GM23338 (cell line): ENCODE data around the gene EPHA3. TPM values are rescaled to one million over a fixed set of nuclear protein-coding genes. Genes with fewer than 3 reads are reported as not detected.
A peak's percentile ranks its signal among the peaks of the same experiment; 100 is the strongest.

Experiments used
- ATAC-seq: fragments of 200-7000 bp; cut with Tn5 transposase; 3 replicates; pipeline ENCODE4 v1.9.1; 2020
- DNase-seq: peaks from one replicate; pipeline ENCODE4 v3.0.0-alpha.2; 2015; ENCODE audit warnings: low spot score
- H2AFZ ChIP-seq: fragments of 200-600 bp; sonication (generic); 2 replicates; pipeline ENCODE4 v1.8.0; 2016; ENCODE audit warnings: antibody characterized with exemption, mild to moderate bottlenecking, moderate library complexity
- H3F3A ChIP-seq: fragments of 200-600 bp; sonication (generic); replicated peaks from 2 replicates; pipeline ENCODE4 v1.8.0; 2017; ENCODE audit warnings: antibody characterized with exemption, mixed run types, low read depth
- H3K27ac ChIP-seq: fragments of 200-600 bp; sonication (generic); 2 replicates; pipeline ENCODE4 v1.6.1; 2016; ENCODE audit warnings: low read depth
- H3K27me3 ChIP-seq: fragments of 200-600 bp; sonication (generic); 2 replicates; pipeline ENCODE4 v1.8.0; 2016; ENCODE audit warnings: mild to moderate bottlenecking, mixed run types, moderate library complexity; ENCODE audit not compliant: insufficient read depth
- H3K36me3 ChIP-seq: fragments of 200-600 bp; sonication (generic); 2 replicates; pipeline ENCODE4 v1.8.0; 2016; ENCODE audit warnings: mild to moderate bottlenecking; ENCODE audit not compliant: insufficient read depth
- H3K4me1 ChIP-seq: fragments of 200-600 bp; sonication (generic); 2 replicates; pipeline ENCODE4 v1.8.0; 2016; ENCODE audit warnings: mild to moderate bottlenecking, moderate library complexity; ENCODE audit not compliant: insufficient read depth
- H3K4me2 ChIP-seq: fragments of 200-600 bp; sonication (generic); 2 replicates; pipeline ENCODE4 v1.7.1; 2017; ENCODE audit warnings: mixed run types
- H3K4me3 ChIP-seq: fragments of 200-600 bp; sonication (generic); 2 replicates; pipeline ENCODE4 v1.6.1; 2016; ENCODE audit warnings: mixed run types
- H3K79me2 ChIP-seq: fragments of 200-600 bp; sonication (generic); replicated peaks from 2 replicates; pipeline ENCODE4 v1.8.0; 2017; ENCODE audit warnings: mild to moderate bottlenecking; ENCODE audit not compliant: insufficient read depth
- H3K9me2 ChIP-seq: fragments of 200-600 bp; sonication (generic); 2 replicates; pipeline ENCODE4 v1.8.0; 2017; ENCODE audit not compliant: insufficient read depth
- H4K20me1 ChIP-seq: fragments of 200-600 bp; sonication (generic); replicated peaks from 2 replicates; pipeline ENCODE4 v1.8.0; 2017; ENCODE audit warnings: mild to moderate bottlenecking; ENCODE audit not compliant: insufficient read depth
- H3K27ac Mint-ChIP-seq: 2 replicates; pipeline ENCODE4 v1.8.0; 2020; ENCODE audit warnings: inconsistent platforms, mild to moderate bottlenecking, moderate library complexity, mixed read lengths
- H3K27me3 Mint-ChIP-seq: 3 replicates; pipeline ENCODE4 v1.8.0; 2022; ENCODE audit warnings: low read depth, mild to moderate bottlenecking, moderate library complexity, mixed read lengths, inconsistent platforms; ENCODE audit not compliant: insufficient read depth, poor library complexity
- H3K36me3 Mint-ChIP-seq: 3 replicates; pipeline ENCODE4 v1.8.0; 2021; ENCODE audit warnings: low read depth, mild to moderate bottlenecking, inconsistent platforms, moderate library complexity, mixed read lengths
- H3K4me1 Mint-ChIP-seq: 3 replicates; pipeline ENCODE4 v1.8.0; 2020; ENCODE audit warnings: mild to moderate bottlenecking, inconsistent platforms, mixed read lengths
- H3K4me3 Mint-ChIP-seq: 3 replicates; pipeline ENCODE4 v1.8.0; 2021; ENCODE audit warnings: moderate library complexity, mild to moderate bottlenecking, inconsistent platforms, mixed read lengths
- H3K9me3 Mint-ChIP-seq: 3 replicates; pipeline ENCODE4 v1.8.0; 2020; ENCODE audit warnings: moderate library complexity, mild to moderate bottlenecking, inconsistent platforms, mixed read lengths
- CREB1 ChIP-seq: fragments of 250-450 bp; sonication (Bioruptor Pico); IDR thresholded peaks from 2 replicates; pipeline ENCODE4 v1.5.0; 2020; ENCODE audit warnings: low read depth, mild to moderate bottlenecking, moderate library complexity
- EZH2 ChIP-seq: fragments of 200-600 bp; sonication (generic); IDR thresholded peaks from one replicate; pipeline ENCODE4 v1.8.0; 2017; ENCODE audit warnings: antibody characterized with exemption, mild to moderate bottlenecking, low read depth; ENCODE audit not compliant: unreplicated experiment
- EZH2phosphoT487 ChIP-seq: fragments of 200-600 bp; sonication (generic); IDR thresholded peaks from one replicate; pipeline ENCODE4 v1.8.1; 2018; ENCODE audit warnings: antibody characterized with exemption; ENCODE audit not compliant: unreplicated experiment
- JUNB ChIP-seq: IDR thresholded peaks from one replicate; pipeline ENCODE4 v1.6.1; 2016; ENCODE audit warnings: antibody characterized with exemption; ENCODE audit not compliant: unreplicated experiment
- NANOG ChIP-seq: IDR thresholded peaks from 2 replicates; pipeline ENCODE4 v1.6.1; 2016; ENCODE audit warnings: antibody characterized with exemption, borderline replicate concordance
- POLR2AphosphoS5 ChIP-seq: IDR thresholded peaks from 2 replicates; pipeline ENCODE4 v1.6.1; 2016; ENCODE audit warnings: antibody characterized with exemption, low read depth
- STAT1 ChIP-seq: IDR thresholded peaks from one replicate; pipeline ENCODE4 v1.6.1; 2016; ENCODE audit warnings: antibody characterized with exemption; ENCODE audit not compliant: unreplicated experiment
- ZNF114 ChIP-seq: fragments of 250-450 bp; sonication (Bioruptor Pico); IDR thresholded peaks from 2 replicates; pipeline ENCODE4 v1.5.0; 2020; ENCODE audit warnings: mild to moderate bottlenecking, moderate library complexity
- ZNF331 ChIP-seq: fragments of 250-450 bp; sonication (Bioruptor Pico); IDR thresholded peaks from 2 replicates; pipeline ENCODE4 v1.5.0; 2020; ENCODE audit warnings: low read depth, mild to moderate bottlenecking, moderate library complexity
- ZNF462 ChIP-seq: fragments of 250-450 bp; sonication (Bioruptor Pico); IDR thresholded peaks from 2 replicates; pipeline ENCODE4 v1.5.0; 2020; ENCODE audit warnings: mild to moderate bottlenecking, moderate library complexity
- polyA plus RNA-seq: library from polyadenylated mRNA; unstranded; fragments of >200 nt; fragmentation: Nextera tagmentation; extraction: Ambion mirVana; gene quantifications from 2 replicates; pipeline ENCODE4 v1.2.1, GENCODE V29; 2016
- total RNA-seq: library from RNA; depleted of rRNA; stranded (reverse); fragments of >200 nt; shearing (Covaris generic); gene quantifications from 2 replicates; pipeline ENCODE4 v1.2.3, GENCODE V29; 2014
- TF ChIP-seq, protein P1 (sequence below): IDR thresholded peaks from one replicate; pipeline ENCODE4 v1.6.1; 2018; ENCODE audit warnings: antibody characterized with exemption; ENCODE audit not compliant: unreplicated experiment
- TF ChIP-seq, protein P2 (sequence below), 2 experiments: fragments of 200-600 bp in 1 of 2; sonication (generic) in 1 of 2; conservative IDR thresholded peaks; 2 replicates each; pipeline versions ENCODE4 v1.5.1 to v1.6.1; 2016 to 2017; ENCODE audit warnings: antibody characterized with exemption in 2 of 2, low read depth in 2 of 2, mild to moderate bottlenecking in 2 of 2, moderate library complexity in 1 of 2
- TF ChIP-seq, protein P3 (sequence below): IDR thresholded peaks from 2 replicates; pipeline ENCODE4 v1.6.1; 2016; ENCODE audit warnings: antibody characterized with exemption

The EPHA3 gene
- total and polyA plus RNA-seq, 2 experiments from 2014 or later: 0.05 to 0.21 TPM

DNA sequence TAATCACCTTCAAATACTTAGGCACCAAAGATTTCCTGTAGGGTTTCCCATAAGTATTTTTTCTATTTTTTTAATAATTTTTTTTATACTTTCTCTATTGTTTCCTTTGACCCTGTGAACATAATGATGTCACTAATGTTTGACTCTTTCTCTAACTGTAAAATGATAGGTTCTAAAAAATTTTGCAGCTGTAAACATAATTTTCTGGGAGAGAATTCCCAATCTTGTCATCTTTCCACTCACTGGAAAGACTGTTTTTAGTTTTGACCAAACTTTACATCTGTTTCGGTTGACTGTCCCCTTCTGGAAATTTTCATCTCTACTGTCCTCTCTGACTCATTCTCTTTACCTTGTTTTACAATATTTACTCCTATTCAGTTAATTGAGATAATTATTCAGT is 5.5 kb upstream of the EPHA3 start:
- ATAC-seq (no peak), DNase-seq (no peak)
- Mint-ChIP-seq H3K27ac (no peak overlapping the region), H3K9me3 (no peaks in the 10 kb centered on the region), H3K27me3 (no peaks in the 10 kb centered on the region), H3K36me3 (no peaks in the 10 kb centered on the region), H3K4me3 (no peak overlapping the region), H3K4me1 (peaks cover 6% of the 10 kb centered on the region; the same call in 1 of the 3 replicates)
- H3K79me2 ChIP-seq: no peaks in the 10 kb centered on the region
- H3K27me3 ChIP-seq: peaks cover 13% of the 10 kb centered on the region
- no peak overlapping the region for H3K27ac ChIP-seq
- TF ChIP-seq, protein P1, sequence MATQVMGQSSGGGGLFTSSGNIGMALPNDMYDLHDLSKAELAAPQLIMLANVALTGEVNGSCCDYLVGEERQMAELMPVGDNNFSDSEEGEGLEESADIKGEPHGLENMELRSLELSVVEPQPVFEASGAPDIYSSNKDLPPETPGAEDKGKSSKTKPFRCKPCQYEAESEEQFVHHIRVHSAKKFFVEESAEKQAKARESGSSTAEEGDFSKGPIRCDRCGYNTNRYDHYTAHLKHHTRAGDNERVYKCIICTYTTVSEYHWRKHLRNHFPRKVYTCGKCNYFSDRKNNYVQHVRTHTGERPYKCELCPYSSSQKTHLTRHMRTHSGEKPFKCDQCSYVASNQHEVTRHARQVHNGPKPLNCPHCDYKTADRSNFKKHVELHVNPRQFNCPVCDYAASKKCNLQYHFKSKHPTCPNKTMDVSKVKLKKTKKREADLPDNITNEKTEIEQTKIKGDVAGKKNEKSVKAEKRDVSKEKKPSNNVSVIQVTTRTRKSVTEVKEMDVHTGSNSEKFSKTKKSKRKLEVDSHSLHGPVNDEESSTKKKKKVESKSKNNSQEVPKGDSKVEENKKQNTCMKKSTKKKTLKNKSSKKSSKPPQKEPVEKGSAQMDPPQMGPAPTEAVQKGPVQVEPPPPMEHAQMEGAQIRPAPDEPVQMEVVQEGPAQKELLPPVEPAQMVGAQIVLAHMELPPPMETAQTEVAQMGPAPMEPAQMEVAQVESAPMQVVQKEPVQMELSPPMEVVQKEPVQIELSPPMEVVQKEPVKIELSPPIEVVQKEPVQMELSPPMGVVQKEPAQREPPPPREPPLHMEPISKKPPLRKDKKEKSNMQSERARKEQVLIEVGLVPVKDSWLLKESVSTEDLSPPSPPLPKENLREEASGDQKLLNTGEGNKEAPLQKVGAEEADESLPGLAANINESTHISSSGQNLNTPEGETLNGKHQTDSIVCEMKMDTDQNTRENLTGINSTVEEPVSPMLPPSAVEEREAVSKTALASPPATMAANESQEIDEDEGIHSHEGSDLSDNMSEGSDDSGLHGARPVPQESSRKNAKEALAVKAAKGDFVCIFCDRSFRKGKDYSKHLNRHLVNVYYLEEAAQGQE: no peak
- TF ChIP-seq JUNB (no peak), ZNF462 (CRISPR knock-in tag) (no peak), NANOG (no peak), EZH2phosphoT487 (no peak), ZNF331 (CRISPR knock-in tag) (no peak), POLR2AphosphoS5 (no peak), EZH2 (no peak), CREB1 (CRISPR knock-in tag) (no peak), STAT1 (no peak), ZNF114 (CRISPR knock-in tag) (no peak)
- TF ChIP-seq, protein P2, sequence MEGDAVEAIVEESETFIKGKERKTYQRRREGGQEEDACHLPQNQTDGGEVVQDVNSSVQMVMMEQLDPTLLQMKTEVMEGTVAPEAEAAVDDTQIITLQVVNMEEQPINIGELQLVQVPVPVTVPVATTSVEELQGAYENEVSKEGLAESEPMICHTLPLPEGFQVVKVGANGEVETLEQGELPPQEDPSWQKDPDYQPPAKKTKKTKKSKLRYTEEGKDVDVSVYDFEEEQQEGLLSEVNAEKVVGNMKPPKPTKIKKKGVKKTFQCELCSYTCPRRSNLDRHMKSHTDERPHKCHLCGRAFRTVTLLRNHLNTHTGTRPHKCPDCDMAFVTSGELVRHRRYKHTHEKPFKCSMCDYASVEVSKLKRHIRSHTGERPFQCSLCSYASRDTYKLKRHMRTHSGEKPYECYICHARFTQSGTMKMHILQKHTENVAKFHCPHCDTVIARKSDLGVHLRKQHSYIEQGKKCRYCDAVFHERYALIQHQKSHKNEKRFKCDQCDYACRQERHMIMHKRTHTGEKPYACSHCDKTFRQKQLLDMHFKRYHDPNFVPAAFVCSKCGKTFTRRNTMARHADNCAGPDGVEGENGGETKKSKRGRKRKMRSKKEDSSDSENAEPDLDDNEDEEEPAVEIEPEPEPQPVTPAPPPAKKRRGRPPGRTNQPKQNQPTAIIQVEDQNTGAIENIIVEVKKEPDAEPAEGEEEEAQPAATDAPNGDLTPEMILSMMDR (conservative IDR thresholded peaks at IDR 0.05; ENCODE audit: low read depth in 2 of 2): no peak
- TF ChIP-seq, protein P3, sequence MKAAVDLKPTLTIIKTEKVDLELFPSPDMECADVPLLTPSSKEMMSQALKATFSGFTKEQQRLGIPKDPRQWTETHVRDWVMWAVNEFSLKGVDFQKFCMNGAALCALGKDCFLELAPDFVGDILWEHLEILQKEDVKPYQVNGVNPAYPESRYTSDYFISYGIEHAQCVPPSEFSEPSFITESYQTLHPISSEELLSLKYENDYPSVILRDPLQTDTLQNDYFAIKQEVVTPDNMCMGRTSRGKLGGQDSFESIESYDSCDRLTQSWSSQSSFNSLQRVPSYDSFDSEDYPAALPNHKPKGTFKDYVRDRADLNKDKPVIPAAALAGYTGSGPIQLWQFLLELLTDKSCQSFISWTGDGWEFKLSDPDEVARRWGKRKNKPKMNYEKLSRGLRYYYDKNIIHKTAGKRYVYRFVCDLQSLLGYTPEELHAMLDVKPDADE: no peak
- no peaks in the 10 kb centered on the region for H4K20me1 ChIP-seq
- H3K4me2 ChIP-seq: no peak overlapping the region
- H2AFZ ChIP-seq: 0 out of 2 replicates have a peak overlapping the region, but pooled peaks have one; percentile 11
- no peak overlapping the region for H3K4me3 ChIP-seq
- H3K9me2 ChIP-seq: no peaks in the 10 kb centered on the region
- no peaks in the 10 kb centered on the region for H3K36me3 ChIP-seq
- no peaks in the 10 kb centered on the region for H3F3A ChIP-seq
- H3K4me1 ChIP-seq: peaks cover 1% of the 10 kb centered on the region; the same call in 1 of the 2 replicates
